MG63 (cell line): ENCODE measurements around the gene GHITM. TPM values are rescaled to one million over a fixed set of nuclear protein-coding genes. Genes with fewer than 3 reads are reported as not detected.
A peak's percentile ranks its signal among the peaks of the same experiment; 100 is the strongest.
"Not testable (repeated sequence)": the region's sequence is repeated elsewhere in the genome, so short reads cannot be mapped to it uniquely, and the experiment has no call there.

Experiments
- DNase-seq: peaks from one replicate; pipeline ENCODE4 v3.0.0-alpha.2; 2020
- H3K27me3 ChIP-seq: fragments of 250-450 bp; sonication (Bioruptor Pico); 2 replicates; pipeline ENCODE4 v1.5.1; 2020; ENCODE audit warnings: mild to moderate bottlenecking, moderate library complexity
- H3K36me3 ChIP-seq: fragments of 250-450 bp; sonication (Bioruptor Pico); 2 replicates; pipeline ENCODE4 v1.5.1; 2020; ENCODE audit warnings: mild to moderate bottlenecking, moderate library complexity
- H3K4me3 ChIP-seq: fragments of 250-450 bp; sonication (Bioruptor Pico); 2 replicates; pipeline ENCODE4 v1.5.1; 2020; ENCODE audit warnings: mild to moderate bottlenecking, moderate library complexity
- H3K9me3 ChIP-seq: fragments of 250-450 bp; sonication (Bioruptor Pico); 2 replicates; pipeline ENCODE4 v1.5.1; 2020; ENCODE audit warnings: mild to moderate bottlenecking, moderate library complexity
- total RNA-seq: library from RNA; depleted of rRNA; stranded (reverse); fragments of >200 nt; shearing (Covaris generic); gene quantifications from 2 replicates; pipeline ENCODE4 v1.2.3, GENCODE V29; 2014; ENCODE audit warnings: low replicate concordance; rRNA removed

The GHITM gene, protein sequence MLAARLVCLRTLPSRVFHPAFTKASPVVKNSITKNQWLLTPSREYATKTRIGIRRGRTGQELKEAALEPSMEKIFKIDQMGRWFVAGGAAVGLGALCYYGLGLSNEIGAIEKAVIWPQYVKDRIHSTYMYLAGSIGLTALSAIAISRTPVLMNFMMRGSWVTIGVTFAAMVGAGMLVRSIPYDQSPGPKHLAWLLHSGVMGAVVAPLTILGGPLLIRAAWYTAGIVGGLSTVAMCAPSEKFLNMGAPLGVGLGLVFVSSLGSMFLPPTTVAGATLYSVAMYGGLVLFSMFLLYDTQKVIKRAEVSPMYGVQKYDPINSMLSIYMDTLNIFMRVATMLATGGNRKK
- total RNA-seq, result 168 and 181 TPM in 2 replicates

DNA sequence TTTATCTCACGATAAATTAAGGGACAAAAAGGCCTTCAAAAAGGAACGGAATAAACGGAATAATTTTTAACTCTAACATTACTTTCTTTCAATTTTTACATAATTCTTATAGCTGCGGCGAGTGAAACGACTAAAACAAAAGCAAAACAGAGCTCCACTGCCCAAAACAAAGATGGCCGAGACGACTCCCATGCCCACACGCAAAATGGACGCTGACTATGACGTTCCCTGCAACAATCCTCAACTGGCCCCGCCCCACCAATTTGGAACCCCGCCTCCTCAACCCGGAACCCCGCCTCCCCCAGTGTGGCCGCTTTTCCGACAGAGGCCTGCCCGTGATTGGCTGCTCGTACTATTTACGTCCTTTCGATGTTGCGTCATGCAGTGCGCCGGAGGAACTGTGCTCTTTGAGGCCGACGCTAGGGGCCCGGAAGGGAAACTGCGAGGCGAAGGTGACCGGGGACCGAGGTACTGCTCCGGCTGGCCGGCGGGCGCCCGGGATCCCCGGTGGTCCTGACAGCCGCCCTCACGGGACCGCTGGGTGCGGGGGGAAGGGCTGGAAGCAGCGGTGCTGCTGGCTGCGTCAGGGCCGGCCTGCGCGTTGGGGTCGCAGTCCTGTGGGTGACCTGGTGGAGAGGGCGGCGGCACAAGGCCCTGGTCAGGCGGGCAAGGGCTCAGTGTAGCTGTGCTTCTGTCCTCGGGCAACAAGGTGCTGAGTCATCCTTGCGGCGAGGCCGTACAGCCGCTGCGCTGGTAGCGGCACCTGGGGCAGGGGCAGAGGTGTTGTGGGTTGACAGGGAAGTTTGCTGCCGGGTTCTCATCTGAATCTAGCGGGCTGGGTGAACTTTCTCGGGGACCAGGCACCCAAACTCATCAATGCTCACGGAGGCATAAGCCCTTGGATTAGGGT lies at the start of gene GHITM:
Gene GHITM, plus strand, starts transcription at position 384 of the 910 bp plus-strand sequence. CDS start 1,992 bp downstream, outside the sequence.
- Histone ChIP-seq H3K27me3 (no peaks in the 10 kb centered on the region), H3K9me3 (no peaks in the 10 kb centered on the region), H3K36me3 (peaks cover 30% of the 10 kb centered on the region), H3K4me3 (peak within 1 kb of the TSS; percentile 94)
- DNase-seq, result peak; percentile 95

DNA sequence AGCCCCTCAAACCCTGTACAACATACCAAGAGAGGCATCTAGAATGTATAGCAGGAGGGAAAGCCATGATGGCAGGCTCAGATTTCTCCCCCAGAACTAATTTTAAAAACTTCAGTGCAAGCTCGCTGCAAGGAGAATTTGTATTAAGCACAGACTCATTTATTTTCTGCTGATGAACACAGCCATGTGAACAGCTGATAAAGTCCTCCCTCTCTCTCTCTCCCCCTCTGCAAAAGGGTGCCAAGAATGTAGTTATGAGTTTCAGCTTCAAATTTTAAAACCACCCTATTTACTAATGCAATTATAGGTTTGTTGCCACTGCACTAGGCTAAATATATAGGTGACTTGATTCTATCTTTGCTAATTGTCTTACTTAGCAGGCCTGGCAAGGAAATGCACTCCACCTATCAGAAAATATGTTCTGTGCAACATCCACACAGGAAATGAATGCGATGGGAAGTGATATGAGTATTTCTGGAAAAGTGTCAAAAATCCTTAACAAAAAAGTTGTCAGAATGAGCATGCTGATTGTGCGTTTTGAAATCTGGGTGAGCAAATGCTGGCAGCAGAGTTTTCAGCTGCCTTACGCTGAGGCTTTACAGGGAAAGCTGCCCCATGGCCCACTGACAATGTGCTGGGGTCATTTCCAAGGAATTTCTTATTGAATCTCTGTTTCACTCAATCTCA lies 43.4 kb upstream of the GHITM start:
- no peak for DNase-seq
- Histone ChIP-seq H3K4me3 (no peak overlapping the region), H3K27me3 (no peaks in the 10 kb centered on the region; the same call in 1 of the 2 replicates), H3K36me3 (no peaks in the 10 kb centered on the region), H3K9me3 (no peaks in the 10 kb centered on the region)

DNA sequence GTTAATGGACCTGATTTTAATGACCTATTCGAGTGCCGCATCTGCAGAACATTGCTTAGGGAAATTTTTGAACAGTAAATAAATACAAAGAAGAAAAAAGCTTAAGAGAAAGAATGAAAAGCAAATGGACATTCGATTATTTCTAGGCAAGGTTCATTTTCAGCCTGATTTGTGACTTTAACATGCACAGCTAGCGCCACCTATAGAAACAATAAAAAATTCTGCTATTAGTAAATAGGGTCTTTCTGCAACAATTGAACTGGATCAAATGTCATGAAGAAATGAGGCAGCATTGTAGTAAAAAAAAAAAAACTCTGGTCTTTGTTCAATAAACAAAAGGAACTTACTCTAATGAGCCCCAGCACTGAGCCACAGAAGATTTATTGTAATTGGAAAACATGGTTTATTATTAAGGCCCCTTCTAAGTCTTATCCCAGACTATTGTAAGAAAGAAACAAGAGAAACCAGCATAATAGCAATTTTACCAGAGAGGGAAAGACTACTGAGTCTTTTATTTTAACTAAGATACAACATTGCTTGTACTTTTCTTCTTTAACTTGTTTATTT lies 41.4 kb upstream of the GHITM start:
- H3K36me3 ChIP-seq, result no peaks in the 10 kb centered on the region
- H3K4me3 ChIP-seq, result no peak overlapping the region
- H3K27me3 ChIP-seq, result no peaks in the 10 kb centered on the region
- no peaks in the 10 kb centered on the region for H3K9me3 ChIP-seq
- no peak for DNase-seq

DNA sequence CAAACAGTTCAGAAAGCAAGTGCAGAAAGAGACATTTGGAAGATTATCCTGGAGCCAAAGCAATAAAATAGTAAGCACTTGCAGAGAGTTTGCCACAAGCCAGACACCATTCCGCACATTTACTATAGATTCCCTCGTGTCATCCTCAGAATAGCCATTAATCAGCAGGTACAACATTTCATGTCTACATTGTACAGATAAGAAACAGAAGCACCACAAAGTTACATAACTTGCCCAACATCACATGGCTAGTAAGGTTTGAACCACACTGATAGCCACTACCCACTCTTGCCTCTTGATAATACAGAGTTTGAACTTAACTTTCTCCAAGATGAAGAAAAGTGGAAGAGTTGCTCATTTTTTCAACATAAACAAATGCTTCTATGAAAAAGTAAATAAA lies 40.6 kb upstream of the GHITM start:
- Histone ChIP-seq H3K27me3 (no peaks in the 10 kb centered on the region), H3K36me3 (no peaks in the 10 kb centered on the region)
- DNase-seq, result no peak

DNA sequence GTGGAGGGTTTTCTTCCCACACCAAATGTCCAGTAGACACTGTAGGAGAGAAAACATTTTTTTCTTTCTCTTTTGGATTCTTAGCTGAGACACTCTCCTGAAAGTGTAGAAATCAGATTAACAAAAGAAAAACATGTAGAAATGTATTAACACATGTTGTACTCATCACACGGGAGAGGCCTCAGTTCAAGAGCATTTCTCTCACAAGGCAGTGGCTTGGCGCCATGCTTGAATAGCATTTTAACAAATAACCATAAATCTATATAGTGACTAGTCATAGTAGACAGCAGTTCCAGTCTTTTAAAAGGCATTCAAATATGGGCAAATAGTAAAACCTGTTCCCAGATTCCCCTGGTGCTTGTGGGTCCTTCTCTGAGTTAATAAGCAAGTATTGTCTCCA lies 38.3 kb upstream of the GHITM start:
- DNase-seq, result no peak
- Histone ChIP-seq H3K27me3 (no peaks in the 10 kb centered on the region), H3K36me3 (no peaks in the 10 kb centered on the region), H3K9me3 (no peaks in the 10 kb centered on the region), H3K4me3 (no peak overlapping the region)

More for the DNA sequence above, 40.6 kb upstream of the GHITM start:
- no peak overlapping the region for H3K4me3 ChIP-seq
- no peaks in the 10 kb centered on the region for H3K9me3 ChIP-seq

DNA sequence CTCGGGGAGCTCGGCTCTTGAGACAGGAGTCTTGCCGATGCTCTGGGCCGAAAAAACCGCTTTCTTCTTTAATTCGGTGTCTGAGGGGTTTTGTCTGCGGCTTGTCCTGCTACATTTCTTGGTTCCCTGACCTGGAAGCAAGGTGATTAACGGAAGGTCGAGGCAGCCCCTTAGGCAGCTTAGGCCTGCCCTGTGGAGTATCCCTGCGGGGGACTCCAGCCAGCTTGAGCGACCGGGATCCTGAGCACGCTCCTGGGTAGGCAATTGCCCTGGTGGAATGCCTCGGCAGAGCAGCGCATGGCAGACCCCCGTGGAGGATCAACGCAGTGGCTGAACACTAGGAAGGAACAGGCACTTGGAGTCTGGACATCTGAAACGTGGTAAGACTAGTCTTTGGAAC lies 30.5 kb upstream of the GHITM start:
- H3K9me3 ChIP-seq, result no peaks in the 10 kb centered on the region

DNA sequence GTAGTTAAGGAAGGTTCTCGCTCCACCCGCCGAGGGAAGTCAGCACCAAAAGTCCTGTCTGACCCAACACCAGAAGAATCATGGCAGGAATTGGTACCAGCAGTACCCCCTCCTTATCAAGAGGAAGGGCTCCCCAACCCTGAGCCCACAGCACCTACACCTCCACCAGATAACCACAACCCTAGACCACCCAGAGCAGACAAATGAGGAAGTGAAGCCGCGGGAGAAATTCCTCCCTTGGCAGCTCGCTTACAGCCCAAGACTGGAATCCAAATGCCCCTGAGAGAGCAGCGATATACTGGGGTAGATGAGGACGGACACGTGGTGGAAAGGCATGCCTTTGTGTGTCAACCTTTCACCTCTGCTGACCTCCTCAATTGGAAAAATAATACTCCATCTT lies 29.5 kb upstream of the GHITM start:
- H3K9me3 ChIP-seq, H3K27me3 ChIP-seq, DNase-seq, H3K36me3 ChIP-seq, H3K4me3 ChIP-seq: not testable (repeated sequence)

More for the DNA sequence above, 30.5 kb upstream of the GHITM start:
- Histone ChIP-seq H3K4me3 (no peak overlapping the region), H3K27me3 (no peaks in the 10 kb centered on the region), H3K36me3 (no peaks in the 10 kb centered on the region)
- DNase-seq, result no peak

DNA sequence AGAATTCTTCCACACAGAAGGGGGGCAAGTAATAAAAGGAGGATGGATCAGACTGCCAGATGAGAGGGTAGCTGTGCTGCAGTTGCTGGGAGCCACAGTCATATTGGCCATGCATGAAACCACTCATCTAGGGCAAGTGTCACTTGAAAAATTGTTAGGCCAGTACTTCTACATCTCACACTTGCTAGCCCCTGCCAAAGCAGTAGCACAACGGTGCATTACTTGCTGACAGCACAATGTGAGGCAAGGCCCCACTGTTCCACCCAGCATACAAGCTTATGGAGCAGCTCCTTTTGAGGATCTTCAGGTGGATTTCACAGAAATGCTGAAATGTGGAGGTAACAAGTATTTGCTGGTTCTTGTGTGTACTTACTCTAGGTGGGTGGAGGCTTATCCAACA lies 25.8 kb upstream of the GHITM start:
- not testable (repeated sequence) for H3K27me3 ChIP-seq, H3K4me3 ChIP-seq, H3K9me3 ChIP-seq, DNase-seq, H3K36me3 ChIP-seq

DNA sequence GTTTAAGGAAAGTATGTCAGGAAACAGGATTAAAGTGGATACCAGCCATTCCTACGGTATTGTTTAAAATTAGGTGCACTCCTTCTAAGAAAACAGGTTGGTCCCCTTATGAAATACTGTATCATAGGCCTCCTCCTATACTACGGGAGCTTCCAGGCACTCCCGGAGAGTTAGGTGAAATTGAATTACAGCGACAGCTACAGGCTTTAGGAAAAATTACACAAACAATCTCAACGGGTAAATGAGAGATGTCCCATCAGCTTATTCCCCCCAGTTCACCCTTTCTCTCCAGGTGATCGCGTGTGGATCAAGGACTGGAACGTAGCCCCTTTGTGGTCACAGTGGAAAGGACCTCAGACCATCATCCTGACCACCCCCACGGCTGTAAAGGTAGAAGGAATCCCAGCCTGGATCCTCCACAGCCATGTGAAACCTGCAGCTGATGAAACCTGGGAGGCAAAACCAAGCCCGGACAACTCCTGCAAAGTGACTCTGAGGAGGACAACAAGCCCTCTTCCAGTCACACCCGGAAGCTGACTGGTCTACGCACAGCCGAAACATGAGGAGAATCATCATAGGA lies 25.1 kb upstream of the GHITM start:
- no peak for DNase-seq
- no peaks in the 10 kb centered on the region for H3K36me3 ChIP-seq
- no peaks in the 10 kb centered on the region for H3K9me3 ChIP-seq
- H3K4me3 ChIP-seq, result no peak overlapping the region
- no peaks in the 10 kb centered on the region for H3K27me3 ChIP-seq

DNA sequence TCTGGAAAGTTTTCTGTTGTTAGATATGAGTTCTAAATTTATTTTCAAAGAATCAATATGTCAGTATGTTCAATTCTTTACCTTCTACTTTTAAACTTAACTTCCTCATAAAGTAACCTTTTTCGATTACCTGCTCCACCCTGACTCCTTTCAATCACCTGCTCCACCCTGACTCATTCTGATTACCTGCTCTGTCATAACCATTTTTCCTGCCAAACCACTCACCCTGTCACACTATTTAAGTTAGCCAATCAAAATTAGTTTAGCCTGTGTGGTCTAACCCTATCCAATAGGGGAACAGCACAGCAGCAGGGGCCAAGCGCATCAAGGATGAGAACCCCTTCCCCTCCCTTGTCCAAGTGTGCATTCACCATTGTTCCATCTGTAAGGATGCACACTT lies 22.1 kb upstream of the GHITM start:
- not testable (repeated sequence) for DNase-seq, H3K9me3 ChIP-seq, H3K4me3 ChIP-seq, H3K27me3 ChIP-seq, H3K36me3 ChIP-seq

DNA sequence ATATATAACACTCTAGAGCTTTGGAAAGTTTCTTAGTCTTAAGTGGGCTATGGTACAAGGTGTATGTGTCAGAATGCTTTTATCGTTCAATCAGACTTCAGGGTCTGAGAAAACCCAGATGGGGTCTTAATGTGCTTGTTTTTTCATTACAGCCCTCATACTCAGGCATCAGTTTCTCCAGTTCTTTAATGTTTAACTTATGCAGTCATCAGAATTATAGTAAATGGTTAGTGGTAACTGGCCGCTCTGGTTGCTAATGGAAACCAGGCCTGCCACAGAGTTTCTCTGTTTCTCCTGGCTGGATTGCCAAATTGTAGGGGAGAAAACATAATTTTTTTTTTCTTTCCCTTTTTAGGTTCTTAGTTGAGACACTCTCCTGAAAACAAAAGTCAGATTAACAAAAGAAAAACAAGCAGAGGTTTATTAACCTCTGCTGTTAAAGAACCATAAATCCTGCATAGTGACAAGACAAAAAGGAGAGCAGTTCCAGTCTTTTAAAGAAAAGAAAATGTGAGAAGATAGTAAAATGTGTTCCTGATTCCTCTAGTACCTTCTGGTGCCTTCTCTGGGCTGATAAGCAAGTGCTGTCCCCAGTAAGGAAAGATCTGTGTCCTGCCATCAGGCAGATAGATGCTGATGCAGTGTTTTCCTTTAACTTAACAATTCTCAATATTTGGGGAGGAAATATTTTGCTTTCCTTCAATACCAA lies 21.5 kb upstream of the GHITM start:
- Histone ChIP-seq H3K27me3 (no peaks in the 10 kb centered on the region), H3K4me3 (no peak overlapping the region), H3K36me3 (no peaks in the 10 kb centered on the region), H3K9me3 (no peaks in the 10 kb centered on the region)
- no peak for DNase-seq

DNA sequence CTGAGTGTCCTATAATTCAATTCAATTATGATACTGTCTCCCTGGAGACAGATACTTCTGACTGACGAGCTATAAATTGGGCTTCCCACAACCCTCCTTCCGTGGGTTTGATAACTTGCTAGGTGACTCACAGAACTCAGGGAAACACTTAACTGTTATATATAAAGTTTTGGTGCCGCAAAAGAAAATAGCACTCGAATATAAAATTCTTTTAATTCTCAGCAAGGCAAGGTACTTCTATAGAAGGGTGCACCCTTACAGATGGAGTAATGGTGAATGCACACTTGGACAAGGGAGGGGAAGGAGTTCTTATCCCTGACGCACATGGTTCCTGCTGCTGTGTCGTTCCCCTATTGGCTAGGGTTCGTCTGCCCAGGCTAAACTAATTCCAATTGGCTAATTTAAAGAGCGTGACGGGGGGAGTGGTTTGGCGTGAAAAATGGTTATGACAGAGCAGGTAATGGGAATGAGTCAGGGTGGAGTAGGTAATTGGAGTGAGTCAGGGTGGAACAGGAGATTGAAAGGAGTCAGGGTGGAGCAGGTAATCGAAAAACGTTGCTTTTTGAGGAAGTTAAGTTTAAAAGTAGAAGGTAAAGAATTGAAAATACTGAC lies 20.8 kb upstream of the GHITM start:
- H3K9me3 ChIP-seq, result no peaks in the 10 kb centered on the region
- H3K27me3 ChIP-seq, result no peaks in the 10 kb centered on the region
- DNase-seq, result no peak
- no peak overlapping the region for H3K4me3 ChIP-seq
- H3K36me3 ChIP-seq, result no peaks in the 10 kb centered on the region

DNA sequence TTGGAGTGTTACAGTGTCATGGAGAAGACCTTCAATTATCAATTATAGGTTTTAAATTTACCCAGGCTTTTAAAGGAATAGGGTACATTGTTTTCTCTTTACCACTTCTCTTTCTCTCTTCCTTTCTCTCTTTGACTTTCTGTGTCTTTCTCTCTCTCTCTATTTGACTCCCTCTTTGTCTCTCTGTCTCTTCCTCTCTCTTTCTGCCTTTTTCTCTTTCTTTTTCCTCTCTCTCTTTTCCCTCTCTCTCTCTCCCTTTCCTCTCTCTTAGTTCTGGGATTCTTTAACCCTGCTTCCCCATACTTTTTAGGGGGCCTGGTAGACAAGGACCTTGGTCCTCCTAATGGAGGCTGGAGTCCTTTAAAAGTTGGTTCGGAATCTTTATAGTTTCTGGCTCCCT lies 15.9 kb upstream of the GHITM start:
- Histone ChIP-seq H3K9me3 (no peaks in the 10 kb centered on the region), H3K4me3 (no peak overlapping the region), H3K36me3 (no peaks in the 10 kb centered on the region), H3K27me3 (no peaks in the 10 kb centered on the region; the same call in 1 of the 2 replicates)
- DNase-seq, result no peak

DNA sequence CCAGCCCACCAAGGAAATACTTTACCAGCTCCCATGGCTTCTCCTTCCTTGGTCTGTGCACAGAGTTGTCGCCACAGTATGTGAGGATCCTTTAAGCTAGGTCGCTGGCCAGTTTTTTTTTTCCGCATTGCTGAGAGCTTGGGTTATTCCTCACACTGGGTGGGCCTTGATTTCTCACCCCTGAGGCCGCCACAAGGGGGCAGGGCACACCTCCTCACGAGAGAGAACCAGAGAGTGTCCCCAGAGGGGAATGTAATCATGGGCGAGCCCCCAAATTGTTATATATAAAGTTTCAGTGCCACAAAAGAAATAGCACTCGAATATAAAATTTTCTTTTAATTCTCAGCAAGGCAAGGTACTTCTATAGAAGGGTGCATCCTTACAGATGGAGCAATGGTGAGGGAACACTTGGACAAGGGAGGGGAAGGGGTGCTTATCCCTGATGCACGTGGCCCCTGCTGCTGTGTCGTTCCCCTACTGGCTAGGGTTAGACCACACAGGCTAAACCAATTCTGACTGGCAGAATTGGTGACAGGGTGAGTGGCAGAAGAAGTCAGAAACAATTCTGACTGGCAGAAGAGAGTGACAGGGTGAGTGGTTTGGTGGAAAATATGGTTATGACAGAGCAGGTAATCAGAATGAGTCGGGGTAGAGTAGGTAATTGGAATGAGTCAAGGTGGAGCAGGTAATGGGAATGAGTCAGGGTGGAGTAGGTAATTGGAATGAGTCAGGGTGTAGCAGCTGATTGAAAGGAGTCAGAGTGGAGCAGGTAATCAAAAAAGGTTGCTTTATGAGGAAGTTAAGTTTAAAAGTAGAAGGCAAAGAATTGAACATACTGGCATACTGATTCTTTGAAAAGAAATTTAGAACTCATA lies 13.2 kb upstream of the GHITM start:
- not testable (repeated sequence) for DNase-seq, H3K9me3 ChIP-seq, H3K4me3 ChIP-seq

DNA sequence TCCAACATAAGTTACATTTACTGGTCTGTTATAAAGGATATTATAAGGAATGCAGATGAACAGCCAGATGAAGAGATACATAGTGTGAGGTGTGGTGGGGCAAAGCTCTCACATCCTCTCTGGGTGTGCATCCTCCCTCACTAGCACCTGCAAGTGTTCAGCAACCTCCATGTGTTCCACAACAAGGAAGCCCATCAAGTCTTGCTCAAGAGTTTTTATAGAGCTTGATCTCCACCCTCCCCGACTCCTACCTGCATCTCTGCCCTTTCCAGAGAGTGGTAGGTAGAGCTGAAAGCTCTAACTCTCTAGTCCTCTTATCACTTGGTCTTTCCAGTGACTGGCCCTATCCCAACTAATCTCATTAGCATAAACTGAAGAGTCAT lies 12.5 kb upstream of the GHITM start:
- Histone ChIP-seq H3K27me3 (no peaks in the 10 kb centered on the region; the same call in 1 of the 2 replicates), H3K9me3 (no peaks in the 10 kb centered on the region), H3K36me3 (no peaks in the 10 kb centered on the region), H3K4me3 (no peak overlapping the region)
- no peak for DNase-seq

More for the DNA sequence above, 13.2 kb upstream of the GHITM start:
- H3K36me3 ChIP-seq, H3K27me3 ChIP-seq: not testable (repeated sequence)
